ENCODE measurements around the gene PLA2G4A.
"Not testable (repeated sequence)": the region's sequence is repeated elsewhere in the genome, so short reads cannot be mapped to it uniquely, and the experiment has no call there.

PLA2G4A gene

DNA sequence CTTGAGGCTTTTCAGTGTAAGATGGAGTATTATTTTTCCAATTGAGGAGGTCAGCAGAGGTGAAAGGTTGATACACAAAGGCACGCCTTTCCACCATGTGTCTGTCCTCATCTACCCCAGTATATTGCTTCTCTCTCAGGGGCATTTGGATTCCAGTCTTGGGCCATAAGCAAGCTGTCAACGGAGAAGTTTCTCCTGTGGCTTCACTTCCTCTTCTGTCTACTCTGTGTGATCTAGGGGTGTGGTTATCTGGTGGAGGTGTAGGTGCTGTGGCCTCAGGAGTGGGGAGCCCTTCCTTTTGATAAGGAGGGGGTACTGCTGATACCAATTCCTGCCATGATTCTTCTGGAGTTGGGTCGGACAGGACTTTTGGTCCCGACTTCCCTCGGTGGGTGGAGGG lies 92.6 kb downstream of the PLA2G4A start:
- DNase-seq (ENCODE audit: low read depth in 3 of 3): not testable (repeated sequence)

DNA sequence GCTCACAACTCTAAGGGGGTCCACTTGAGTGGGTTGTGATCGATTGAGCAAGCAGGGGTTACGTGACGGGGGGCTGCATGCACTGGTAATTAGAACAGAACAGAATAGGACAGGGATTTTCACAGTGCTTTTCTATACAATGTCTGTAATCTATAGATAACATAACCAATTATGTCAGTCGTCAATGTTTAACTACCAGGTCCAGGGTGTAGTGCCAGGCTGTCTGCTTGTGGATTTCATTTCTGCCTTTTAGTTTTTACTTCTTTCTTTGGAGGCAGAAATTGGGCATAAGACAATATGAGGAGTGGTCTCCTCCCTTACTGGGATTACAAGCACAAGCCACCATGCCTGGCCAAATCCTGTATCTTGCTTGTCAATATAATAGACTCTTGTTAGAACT lies 94.1 kb downstream of the PLA2G4A start:
- DNase-seq (ENCODE audit: low read depth in 3 of 3): not testable (repeated sequence)

DNA sequence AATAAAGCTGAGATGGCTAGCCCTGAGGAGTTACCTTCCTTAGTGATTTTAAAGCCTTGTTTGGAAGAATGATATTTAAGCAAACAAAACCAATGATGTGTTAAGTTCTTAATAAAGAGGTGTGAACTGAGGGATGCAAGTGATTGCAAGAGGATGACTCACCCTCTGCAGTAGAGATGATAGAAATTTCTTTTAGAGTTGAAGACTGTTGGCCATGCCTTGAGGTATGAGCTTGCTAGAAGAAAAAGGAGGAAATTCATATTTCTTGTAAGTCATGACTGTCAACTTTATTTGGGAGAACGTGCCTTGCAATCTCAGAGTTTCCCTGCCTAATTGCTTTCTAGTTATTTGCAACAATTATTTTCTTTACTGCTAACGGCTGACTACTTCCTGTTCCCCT lies 94.7 kb downstream of the PLA2G4A start:
- DNase-seq (ENCODE audit: low read depth in 3 of 3): no peak

DNA sequence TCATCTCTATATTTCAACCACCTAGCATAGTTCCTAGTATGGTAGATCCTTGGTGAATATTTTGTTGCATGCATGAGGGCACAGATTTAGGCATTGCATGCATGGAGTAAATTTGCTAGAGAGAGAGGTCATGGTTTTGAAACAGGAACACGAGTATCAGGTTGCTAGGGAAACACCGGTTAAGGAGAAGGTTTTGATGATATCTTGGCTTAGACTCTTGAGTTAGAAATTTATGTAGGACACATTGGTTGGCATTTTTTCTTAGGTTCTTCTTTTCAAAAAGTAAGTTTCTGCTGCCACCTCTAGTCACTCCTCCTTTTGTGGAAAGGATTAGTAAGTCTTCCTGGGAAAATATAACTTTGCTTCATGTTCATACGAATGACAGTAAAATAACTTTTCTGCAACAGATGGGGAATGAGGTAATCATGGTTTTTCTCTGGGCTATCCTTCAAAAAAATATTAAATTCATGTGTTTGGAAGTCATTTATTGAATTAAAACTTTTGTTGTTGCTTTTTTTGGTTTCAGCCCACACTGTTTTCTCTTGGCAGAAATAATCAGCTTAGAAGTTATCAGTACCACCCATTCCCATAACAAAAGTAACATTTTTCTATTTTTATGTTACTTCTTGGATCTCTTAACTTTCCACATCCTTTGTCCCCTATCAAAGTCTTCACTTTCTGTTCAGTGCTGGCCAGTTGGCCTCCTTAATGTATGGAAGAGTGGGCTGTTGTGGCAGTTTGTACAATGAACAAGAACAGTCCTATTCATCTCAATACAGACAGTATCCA lies 97.3 kb downstream of the PLA2G4A start:
- no peak for DNase-seq (ENCODE audit: low read depth in 3 of 3)

DNA sequence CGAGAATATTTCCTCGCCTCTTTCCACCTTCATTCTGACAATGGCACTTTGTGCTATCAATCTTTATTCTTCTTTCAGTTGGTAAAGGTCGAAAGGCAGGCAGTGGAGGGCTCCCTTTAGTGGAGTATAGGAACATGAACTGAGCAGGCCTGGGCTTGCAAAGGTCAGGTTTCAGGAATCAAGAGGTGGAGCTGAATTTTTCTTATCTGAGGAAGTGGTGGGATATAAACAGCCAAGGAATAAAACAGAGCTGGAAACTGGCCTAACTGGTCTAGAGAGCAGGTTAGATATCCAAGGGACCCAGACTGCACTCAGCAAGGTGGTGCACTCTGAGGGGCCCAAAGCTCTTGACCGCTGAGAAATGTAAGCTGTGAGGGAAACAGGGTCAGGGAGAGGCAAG lies 99.1 kb downstream of the PLA2G4A start:
- DNase-seq (ENCODE audit: low read depth in 3 of 3): no peak

DNA sequence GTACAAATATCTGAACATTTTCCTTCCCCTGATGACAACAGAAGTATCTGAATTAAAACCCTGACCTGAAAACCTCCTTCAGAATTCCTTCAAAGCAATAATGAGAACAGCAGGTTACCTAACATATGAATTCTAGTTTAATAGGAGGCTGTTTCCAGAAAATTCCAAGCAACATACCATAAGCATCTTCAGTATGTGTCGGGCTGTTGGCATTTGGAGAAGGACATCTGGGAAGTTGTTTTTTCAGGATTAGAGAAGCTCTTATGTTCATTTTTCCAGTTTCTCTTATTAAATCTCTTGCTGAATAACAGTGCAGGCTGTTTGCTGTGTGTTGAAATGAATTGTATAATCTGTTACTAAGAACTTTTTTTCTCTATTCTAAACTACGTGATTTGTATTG lies 101.5 kb downstream of the PLA2G4A start:
- no peak for DNase-seq (ENCODE audit: low read depth in 3 of 3)

DNA sequence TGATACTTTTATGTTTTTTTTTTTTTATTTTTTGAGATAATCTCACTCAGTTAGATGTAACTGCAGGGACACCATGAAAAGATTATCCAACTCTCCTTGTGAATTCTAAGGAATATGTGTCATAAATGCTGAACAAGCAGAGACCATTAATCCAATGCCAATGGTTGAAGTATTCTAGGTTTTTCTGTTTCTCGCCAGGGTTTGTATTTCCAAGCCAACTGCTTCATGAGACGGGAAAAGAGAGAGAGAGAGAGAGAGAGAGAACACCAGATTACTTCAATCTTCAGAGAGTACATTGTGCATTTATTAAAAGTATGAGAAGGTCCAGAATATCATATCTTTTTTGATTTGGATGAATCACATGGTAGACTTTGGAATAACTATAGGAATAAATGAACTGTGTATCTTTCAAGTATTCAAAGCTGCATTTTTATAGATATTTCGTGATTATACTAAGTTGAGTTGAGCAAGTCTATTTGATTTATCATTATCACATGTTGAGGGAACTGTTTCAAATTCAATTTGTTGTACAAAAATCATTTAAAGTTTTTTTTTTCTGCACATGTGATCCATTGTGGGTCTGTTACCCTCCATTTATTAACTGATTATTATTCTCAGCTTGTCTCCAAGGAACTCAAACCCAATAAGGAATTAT lies 108.4 kb downstream of the PLA2G4A start:
- DNase-seq (ENCODE audit: low read depth in 3 of 3): no peak

DNA sequence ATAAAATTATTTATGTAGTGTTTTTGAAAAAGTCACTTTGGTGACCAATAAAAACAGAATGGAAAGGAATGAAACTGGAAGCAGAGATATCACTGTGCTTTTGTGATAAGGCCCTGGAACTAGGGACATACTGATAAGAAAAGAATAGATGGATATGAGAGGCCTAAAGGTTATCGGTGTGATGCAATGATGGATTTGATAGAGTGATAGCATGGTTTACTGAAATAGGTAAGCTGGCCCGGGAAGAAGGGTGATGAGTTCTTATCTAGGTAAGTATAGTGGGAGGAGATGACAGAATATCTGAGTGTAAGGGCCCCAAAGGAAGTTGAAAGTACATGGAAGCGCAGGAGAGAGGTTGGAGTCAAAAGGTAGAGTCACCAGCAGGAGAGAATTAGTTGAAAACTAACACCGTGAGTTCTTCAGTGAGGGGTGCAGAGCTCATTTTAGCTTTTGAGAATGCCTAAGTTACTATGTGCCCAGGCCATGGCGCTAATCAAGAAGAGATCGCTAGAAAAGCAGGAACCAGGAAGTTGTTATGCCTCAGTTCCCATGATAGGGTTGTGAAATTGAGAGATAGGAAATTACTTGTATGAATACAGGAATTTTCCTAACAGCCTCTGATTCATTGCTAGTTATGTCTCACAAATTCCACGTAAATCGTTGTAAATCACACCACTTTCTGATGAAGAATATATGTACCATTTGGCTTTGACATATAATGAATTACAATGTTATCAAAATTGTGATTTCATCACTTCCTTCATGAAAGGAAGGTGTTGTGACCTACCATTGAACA lies 115.3 kb downstream of the PLA2G4A start:
- DNase-seq (ENCODE audit: low read depth in 3 of 3): no peak

DNA sequence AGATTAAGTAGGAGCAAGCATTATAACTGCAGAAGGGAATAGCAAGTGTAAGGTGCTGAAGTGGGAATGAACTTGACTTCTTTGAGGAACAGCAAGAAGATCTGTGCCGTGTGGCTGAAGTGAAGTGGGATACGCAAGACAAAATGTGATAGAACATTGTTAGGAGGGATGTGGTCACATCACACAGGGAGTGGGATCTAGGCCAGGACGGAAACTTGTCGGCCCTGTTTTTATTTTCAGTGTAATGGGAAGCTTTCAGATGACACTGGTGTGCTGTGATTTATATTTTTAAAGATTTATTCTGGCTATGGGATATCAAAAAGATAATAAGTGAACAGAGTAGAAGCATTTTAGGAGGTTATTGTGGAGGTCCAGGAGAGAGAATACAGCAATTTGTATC lies 116.4 kb downstream of the PLA2G4A start:
- DNase-seq (ENCODE audit: low read depth in 3 of 3): no peak

DNA sequence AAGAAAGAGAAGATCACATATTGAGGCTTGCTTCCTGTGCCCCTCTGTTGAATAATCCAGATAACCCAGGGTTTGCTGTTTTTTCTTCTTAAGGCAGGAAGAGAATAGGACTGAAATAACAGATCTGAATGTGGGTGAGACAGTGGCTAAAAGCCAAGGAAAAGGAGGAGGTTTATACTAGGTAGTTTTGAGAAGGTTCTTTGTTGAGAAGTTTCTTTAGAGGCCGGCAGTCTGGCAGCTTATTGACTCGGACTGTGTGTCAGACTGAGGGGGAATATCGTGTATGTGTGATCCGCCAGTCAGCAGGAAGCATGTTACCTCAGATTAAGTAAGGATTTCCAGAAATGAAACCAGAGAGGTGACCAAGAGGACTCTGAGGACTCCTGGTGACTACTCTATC lies 119.8 kb downstream of the PLA2G4A start:
- no peak for DNase-seq (ENCODE audit: low read depth in 3 of 3)

DNA sequence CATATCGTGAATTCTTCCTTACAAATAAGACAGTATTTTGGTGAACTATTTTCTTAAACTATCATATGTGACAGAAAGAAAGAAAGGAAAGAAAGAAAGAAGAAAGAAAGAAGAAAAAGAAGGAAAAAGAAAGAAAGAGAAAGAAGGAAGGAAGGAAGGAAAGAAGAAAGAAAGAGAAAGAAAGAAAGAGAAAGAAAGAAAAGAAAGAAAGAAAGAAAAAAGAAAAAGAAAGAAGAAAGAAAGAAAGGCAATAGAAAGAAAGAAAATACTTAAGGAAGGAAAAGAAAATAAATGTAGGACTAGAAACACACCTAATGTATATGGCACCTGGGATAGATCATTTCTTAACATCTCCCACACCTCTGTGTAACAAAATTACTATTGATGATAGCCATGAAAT lies 120.4 kb downstream of the PLA2G4A start:
- DNase-seq (ENCODE audit: low read depth in 3 of 3): no peak

DNA sequence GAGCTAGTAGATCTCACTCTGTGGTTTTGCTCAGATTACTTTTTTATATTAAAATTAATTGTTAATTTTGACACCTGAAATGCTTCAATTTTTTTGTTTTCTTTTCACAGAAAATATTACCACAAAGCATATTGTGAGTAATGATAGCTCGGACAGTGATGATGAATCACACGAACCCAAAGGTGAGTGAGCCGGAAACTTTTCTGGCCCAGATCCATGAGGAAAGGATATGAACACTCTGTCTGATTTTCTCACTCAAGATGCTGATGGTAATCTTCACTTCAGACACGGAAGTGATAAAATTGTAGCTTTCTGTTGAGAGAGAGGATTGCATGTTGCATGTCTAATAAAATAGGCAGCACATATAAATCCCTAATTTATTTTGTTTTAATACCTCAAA lies 121.8 kb downstream of the PLA2G4A start:
- no peak for DNase-seq (ENCODE audit: low read depth in 3 of 3)

DNA sequence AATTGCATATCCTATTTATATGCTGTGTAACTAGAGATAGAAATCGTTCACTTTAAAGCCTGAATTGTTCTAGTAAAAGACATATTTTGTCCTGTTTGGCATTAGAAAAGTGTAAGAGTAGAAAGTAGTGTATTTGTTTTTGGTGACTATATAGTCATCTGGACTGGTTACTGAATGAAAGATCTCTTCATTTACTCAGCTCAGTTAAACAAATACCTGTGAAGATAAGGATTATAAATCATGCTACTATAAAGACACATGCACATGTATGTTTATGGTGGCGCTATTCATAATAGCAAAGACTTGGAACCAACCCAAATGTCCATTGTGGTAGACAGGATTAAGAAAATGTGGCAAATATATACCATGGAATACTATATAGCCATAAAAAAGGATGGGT lies 125.1 kb downstream of the PLA2G4A start:
- no peak for DNase-seq (ENCODE audit: low read depth in 3 of 3)

DNA sequence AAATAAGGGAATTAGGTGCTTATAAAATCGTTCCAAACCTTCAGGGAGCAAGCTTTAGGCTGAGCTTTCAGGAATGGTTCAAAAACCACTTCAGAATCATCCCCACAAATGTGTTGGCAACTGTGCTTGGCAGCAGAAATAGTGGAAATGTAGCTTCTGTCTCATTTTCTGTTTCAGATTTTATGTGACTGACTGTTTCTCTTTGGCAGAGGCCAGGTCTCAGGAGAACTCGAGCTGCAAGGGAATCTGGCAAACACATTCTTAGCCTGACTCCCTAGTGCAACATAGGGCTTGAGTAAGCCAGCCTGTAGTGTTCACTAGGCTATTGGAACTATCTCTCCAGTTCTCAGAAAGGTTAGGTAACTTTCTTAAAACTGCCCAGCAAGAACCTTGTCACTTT lies 128.6 kb downstream of the PLA2G4A start:
- no peak for DNase-seq (ENCODE audit: low read depth in 3 of 3)

DNA sequence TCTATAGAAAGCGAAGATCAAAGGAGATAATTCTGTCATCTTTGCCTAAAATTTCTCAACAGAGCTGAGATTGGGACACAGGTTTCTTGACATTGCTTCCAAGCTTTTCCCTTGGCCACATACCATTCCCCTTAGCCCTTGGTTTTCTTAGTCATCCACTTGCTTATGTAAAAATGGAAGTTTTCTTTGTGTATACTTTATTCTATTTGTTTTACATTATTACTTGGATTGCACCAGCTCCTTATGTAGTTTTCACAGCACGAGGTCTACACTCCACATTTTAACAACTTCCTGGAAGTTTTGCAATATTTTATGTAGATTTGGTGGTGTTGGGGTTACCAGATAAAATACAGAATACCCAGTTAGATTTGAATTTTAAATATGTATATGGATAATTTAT lies 129.8 kb downstream of the PLA2G4A start:
- DNase-seq (ENCODE audit: low read depth in 3 of 3): no peak

DNA sequence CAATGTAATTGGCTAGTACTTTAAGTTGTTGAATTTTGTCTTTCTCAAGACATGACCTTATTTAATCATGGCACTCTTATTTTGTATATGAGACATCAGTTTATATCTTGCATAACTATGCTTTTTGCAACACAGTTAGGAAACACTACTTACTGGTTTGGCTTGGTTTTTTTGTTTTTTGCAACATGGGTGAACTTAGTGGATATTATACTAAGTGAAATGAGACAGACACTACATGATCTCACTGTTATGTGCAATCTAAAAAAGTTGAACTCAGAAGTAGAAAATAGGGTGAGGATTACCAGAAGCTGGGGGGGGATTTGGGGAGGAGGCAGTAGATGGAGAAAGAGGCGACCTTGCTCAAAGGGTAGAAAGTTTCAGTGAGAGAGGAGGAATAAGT lies 132.1 kb downstream of the PLA2G4A start:
- DNase-seq (ENCODE audit: low read depth in 3 of 3): no peak

DNA sequence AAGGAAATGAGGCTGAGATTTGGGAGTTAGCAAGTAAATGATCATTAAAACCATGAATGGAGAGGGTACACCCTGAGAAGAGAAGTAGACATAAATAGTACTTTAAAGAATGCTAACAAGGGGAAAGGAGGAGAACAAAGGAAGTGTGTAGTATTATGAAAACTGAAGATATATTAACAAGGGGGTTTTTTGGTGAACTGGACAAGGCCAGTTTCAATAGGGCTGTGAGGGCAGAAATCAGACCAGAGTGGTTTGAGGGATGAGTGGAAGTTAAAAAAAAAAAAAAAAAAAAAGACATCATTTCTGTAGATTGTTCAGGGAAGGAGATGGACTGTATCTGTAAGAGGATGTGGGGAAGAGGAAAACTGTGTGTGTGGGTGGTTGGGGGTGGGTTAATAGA lies 137.1 kb downstream of the PLA2G4A start:
- no peak for DNase-seq (ENCODE audit: low read depth in 3 of 3)

DNA sequence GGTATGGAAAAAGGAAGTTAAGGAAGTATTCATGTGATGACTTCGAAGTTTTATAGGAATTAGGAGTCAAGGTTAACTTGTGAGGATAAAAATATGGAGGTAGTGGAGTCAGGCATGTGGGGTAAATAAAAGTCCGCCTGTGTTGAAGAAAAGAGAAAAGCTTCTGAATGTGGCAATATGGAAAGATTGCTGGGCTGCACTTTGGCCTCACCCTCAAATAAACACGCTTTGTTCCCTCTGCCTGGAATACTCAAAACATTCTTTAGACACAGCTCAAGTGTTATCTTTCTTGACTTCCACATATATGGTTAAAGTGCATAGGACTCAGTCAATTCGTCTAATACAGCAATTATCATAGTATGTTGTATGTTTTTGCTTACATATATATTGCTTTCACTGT lies 137.7 kb downstream of the PLA2G4A start:
- no peak for DNase-seq (ENCODE audit: low read depth in 3 of 3)

DNA sequence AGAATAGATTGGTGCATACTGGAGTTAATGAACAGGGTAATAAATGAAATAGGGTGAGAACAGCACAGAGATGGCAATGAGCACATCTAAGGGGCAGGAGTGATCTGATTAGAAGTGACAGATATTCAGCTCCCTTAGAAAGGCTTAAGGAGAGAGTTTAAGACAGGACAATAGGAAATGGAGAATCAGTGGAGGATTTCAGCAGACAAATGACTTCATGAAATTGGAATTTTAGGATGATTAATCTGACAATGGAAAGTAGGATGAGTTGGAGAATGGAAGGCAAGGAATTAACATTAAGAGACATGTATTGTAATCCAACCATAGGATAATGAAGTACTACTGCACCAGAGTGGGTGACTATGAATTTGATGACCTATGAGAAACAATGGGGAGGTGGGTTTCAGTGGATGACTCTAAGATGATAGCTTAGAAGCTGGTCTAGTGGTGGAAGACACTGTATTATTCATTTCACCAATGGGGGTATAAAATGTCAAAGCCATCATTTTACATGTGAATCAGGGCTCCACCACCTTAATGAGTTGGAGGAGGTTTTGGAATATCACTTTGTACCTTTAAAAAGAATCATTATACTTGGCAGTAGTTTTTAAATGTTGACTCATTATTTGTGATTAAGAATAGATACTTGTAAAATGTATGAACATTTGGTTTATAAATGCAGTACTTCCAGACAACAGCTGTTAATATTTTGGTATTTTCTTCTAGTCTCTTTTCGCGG lies 139.1 kb downstream of the PLA2G4A start:
- DNase-seq (ENCODE audit: low read depth in 3 of 3): no peak

DNA sequence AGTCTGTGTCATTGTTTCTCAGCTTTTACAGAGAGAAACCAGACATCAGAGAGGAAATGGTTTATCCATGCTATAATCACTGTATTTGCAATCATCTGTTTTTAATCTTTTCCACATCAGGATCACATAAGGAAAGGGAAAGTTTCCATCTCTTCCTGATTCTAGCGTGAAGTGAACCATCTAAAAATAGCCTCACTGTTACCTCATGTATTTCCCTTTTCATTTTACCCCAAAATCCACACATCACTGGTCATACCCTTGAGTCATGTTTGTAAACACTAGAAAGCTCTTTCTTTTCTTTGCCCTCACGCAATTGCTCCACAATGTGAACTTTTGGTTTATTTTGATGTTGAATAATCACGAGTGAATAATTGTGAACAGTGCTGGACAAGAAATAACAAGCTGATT lies 146.0 kb downstream of the PLA2G4A start:
- no peak for DNase-seq (ENCODE audit: low read depth in 3 of 3)

DNA sequence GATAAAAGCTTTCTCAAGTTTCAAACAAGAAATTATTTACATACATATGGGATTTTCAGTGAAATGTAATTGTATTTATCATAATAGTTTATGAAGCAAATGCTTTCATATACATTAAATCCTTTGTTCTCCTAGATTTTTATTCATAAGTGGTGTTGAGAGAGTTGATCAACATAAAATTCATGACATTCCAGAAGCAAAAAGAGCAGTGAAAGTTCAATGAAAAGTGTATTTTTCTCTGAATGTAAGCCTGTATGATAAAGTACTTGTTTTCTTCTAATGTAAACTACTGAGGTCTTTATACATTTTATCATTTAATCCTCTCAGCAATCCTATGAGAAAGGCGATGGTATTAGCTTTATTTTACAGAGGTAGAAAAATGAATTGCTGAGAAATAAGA lies 146.5 kb downstream of the PLA2G4A start:
- no peak for DNase-seq (ENCODE audit: low read depth in 3 of 3)

DNA sequence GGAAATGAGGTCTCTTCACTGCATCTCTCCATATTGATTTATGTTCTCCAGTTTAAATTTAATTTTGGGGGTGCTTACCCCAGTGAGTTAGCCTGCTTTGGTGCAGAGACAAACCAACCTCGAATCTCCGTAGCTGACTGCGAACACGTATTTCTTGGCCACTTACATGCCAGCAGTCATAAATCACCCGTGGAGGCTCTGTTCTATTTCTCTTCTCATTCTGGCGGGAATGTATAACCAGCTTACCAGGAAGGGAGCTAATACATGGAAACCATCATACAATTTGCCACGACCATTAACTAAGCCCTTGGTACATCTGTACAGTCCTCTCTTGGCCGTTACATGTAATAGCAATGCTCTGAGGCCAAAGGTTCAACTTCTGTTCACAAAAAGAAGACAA lies 148.0 kb downstream of the PLA2G4A start:
- DNase-seq (ENCODE audit: low read depth in 3 of 3): no peak

All from stimulated activated CD4-positive, alpha-beta T cell treated with anti-CD3 and anti-CD28 coated beads, TNF-alpha, amount 100 ng/mL, for 4 hours (primary cell).